ENCODE data around the gene CAP1.

CAP1 gene

GRCh38 chr1:40058097-40058452 is 17.5 kb downstream of the CAP1 start:
- Mint-ChIP-seq H3K27ac (peak overlapping the region; percentile 97), H3K4me1 (peaks cover 92% of the 10 kb centered on the region)

DNA sequence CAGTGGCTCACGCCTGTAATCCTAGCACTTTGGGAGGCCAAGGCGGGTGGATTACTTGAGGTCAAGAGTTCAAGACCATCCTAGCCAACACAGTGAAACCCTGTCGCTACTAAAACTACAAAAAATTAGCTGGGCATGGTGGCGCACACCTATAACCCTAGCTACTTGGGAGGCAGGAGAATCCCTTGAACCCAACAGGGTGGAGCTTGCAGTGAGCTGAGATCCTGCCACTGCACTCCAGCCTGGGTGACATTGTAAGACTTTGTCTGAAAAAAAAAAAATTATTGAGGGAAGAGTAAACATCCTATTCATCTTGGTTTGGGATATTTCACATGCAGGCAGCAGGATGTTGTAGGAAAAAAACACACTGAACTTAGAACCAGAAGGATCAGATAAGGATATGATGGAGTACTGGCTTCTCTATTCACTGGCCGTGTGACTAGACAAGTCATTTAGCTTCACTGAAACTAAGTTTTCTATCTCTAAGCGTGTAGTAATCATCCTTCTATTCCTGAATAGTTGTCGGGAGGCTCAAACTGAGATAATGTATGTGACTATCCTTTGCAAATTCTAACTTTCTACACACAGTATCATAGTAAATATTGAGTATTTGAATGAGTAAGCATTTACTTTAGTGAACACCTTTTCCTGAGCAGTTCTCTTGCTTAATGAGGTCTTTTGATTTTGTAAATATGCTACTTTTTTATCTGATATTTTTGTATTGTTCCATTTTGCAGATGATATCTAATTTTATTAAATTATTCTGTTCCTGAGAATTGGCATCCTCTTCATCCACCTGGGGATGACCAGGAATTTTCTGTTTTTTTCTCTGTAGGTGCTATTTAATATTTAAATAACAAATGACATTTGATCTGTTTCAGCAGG is 18.2 kb downstream of the CAP1 start:
- DNase-seq: no peak
- Mint-ChIP-seq H3K9me3 (no peaks in the 10 kb centered on the region), H3K27me3 (no peaks in the 10 kb centered on the region), H3K36me3 (peaks cover 72% of the 10 kb centered on the region), H3K27ac (peak overlapping the region; percentile 97), H3K4me3 (peak overlapping the region; percentile 60), H3K4me1 (peaks cover 92% of the 10 kb centered on the region)
- CTCF ChIA-PET: interaction anchor here (0.7 to 1.6 kb wide), 5 partner anchors 18 to 291 kb away, joined by 3 to 4 read pairs (median 3); no protein-coding TSS in a partner anchor

More at GRCh38 chr1:40058097-40058452, 17.5 kb downstream of the CAP1 start:
- Mint-ChIP-seq H3K4me3 (peak overlapping the region; percentile 60), H3K36me3 (peaks cover 69% of the 10 kb centered on the region), H3K27me3 (no peaks in the 10 kb centered on the region), H3K9me3 (no peaks in the 10 kb centered on the region)
- DNase-seq: no peak
- CTCF ChIA-PET: interaction anchor here (0.8 to 1.6 kb wide), 5 partner anchors 8 to 139 kb away, joined by 3 to 4 read pairs (median 3); no protein-coding TSS in a partner anchor

- no peaks in the 10 kb centered on the region for H3K27me3 Mint-ChIP-seq
- H3K4me1 Mint-ChIP-seq: peaks cover 93% of the 10 kb centered on the region
- H3K4me3 Mint-ChIP-seq: peak overlapping the region; percentile 60
- CTCF ChIA-PET: interaction anchor here (0.7 to 1.3 kb wide), 4 partner anchors 10 to 290 kb away, joined by 3 to 5 read pairs (median 4); partner anchors contain the start of gene CAP1
- peaks cover 74% of the 10 kb centered on the region for H3K36me3 Mint-ChIP-seq
- peak overlapping the region; percentile 97 for H3K27ac Mint-ChIP-seq
- H3K9me3 Mint-ChIP-seq: no peaks in the 10 kb centered on the region
- peak; percentile 42 for DNase-seq
Measured at GRCh38 chr1:40059338-40059959, 18.9 kb downstream of the CAP1 start.

- DNase-seq: peak; percentile 33
- CTCF ChIA-PET: interaction anchor here (1.1 to 1.5 kb wide), 4 partner anchors 11 to 141 kb away, joined by 3 to 5 read pairs (median 4); partner anchors contain the start of gene CAP1
- H3K36me3 Mint-ChIP-seq: peaks cover 75% of the 10 kb centered on the region
- H3K4me1 Mint-ChIP-seq: peaks cover 93% of the 10 kb centered on the region
- H3K27ac Mint-ChIP-seq: peak overlapping the region; percentile 97
- H3K27me3 Mint-ChIP-seq: no peaks in the 10 kb centered on the region
- H3K9me3 Mint-ChIP-seq: no peaks in the 10 kb centered on the region
- peak overlapping the region; percentile 59 for H3K4me3 Mint-ChIP-seq
Measured at GRCh38 chr1:40059960-40060750, 19.6 kb downstream of the CAP1 start.

DNA sequence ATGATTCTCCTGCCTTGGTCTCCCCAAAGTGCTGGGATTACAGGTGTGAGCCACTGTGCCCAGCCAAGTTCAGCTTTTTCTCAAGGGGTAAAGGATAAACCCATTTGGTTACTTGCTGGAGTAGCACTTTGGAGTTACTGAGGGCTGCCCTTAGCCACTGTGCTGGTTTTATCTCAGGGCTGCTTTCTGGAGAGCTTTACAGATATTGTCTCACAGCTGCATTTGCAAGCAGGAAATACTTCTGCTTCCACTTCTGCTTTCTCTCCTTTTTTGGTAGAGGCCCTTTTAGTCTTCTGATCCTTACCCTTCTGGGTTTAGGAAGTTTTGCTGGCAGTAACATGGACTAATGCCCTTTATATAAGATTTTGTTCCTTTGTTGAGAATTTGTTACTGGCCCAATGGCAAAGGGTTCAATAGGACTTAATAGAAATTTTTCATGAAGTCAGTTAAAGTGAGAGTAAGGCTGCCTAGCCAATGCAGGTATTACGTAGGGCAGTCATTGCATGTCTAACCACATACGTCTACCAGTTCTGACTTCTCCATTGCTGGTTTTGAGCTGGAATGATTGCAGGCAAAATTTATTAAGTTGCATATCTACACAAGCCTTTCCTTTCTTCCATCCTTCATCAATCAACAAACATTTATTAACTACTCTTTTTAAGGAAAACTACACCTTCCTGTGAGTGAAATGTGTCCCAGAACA is 24.4 kb downstream of the CAP1 start:
- no peak for DNase-seq
- peaks cover 69% of the 10 kb centered on the region for H3K4me1 Mint-ChIP-seq
- H3K27me3 Mint-ChIP-seq: no peaks in the 10 kb centered on the region
- CTCF ChIA-PET: no interaction called here
- H3K9me3 Mint-ChIP-seq: no peaks in the 10 kb centered on the region
- H3K36me3 Mint-ChIP-seq: peaks cover 77% of the 10 kb centered on the region
- H3K4me3 Mint-ChIP-seq: no peak overlapping the region
- peak overlapping the region; percentile 88 for H3K27ac Mint-ChIP-seq

DNA sequence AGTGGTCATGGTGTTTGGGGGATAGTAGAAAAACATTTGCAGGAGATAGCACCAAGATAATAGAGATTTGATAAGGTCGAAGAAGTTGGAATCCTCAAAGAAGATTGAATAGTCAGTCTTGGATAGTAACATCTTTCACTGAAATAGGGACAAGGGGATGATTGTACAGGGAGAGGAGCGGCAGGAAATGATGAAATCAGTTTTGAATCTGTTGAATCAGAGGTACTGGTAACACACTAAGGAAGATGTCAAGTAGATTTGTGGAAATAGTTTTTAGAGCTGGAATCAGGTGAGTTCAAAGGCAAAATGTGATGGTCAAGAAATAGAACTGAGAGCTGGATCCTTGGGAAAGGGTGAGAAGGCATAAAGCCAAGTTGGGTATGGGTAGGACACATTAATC is 26.5 kb downstream of the CAP1 start:
- H3K4me1 Mint-ChIP-seq: peaks cover 50% of the 10 kb centered on the region
- no peaks in the 10 kb centered on the region for H3K9me3 Mint-ChIP-seq
- no peak overlapping the region for H3K4me3 Mint-ChIP-seq
- H3K27me3 Mint-ChIP-seq: no peaks in the 10 kb centered on the region
- CTCF ChIA-PET: interaction anchor here (1.2 kb wide), 1 partner anchor 9 kb away, joined by 5 read pairs; no protein-coding TSS in a partner anchor
- H3K27ac Mint-ChIP-seq: peak overlapping the region; percentile 79
- no peak for DNase-seq
- H3K36me3 Mint-ChIP-seq: peaks cover 79% of the 10 kb centered on the region

DNA sequence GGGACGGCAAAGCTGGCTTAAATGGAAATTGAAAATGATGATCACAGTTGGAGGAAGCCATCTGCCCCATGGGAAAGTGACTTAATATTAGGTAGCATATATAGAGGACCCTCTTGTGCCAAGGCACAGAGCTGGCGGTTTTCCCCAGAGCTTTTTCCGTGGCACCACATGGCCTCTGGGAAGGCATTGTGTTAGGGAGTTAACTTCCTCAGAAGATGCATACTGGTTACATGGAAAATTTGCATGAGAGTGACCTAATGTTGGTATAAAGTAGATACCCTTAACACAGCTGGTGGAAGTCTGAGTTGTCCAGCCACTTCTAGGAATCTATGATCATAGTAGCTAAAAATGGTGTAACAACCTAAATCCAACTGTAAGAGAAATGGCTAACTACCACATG is 27.3 kb downstream of the CAP1 start:
- H3K27ac Mint-ChIP-seq: peak overlapping the region; percentile 67
- H3K4me1 Mint-ChIP-seq: peaks cover 45% of the 10 kb centered on the region
- H3K36me3 Mint-ChIP-seq: peaks cover 82% of the 10 kb centered on the region
- H3K27me3 Mint-ChIP-seq: no peaks in the 10 kb centered on the region
- no peak for DNase-seq
- CTCF ChIA-PET: no interaction called here
- H3K9me3 Mint-ChIP-seq: no peaks in the 10 kb centered on the region
- H3K4me3 Mint-ChIP-seq: no peak overlapping the region

DNA sequence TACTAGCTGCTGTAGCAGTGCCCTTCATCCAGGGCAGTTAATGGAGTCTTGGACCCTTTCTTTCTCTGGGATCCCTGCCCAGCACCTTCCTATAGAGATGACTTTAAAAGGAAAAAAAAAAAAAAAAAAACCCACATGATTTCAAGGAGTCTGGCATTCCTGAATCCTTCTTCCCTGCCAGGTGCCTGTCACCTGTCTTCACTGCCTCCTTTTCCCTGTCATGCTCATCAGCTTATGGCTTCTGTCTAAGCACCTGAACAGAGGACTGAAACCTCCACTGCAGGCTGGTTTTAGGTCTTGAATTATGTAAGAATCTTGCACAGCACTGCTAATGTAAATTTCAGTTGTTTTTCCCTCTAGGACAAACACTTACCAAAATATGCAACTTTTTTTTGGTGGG is 31.6 kb downstream of the CAP1 start:
- Mint-ChIP-seq H3K27me3 (no peaks in the 10 kb centered on the region), H3K4me1 (peaks cover 9% of the 10 kb centered on the region), H3K27ac (peak overlapping the region; percentile 80), H3K4me3 (no peak overlapping the region), H3K36me3 (peaks cover 66% of the 10 kb centered on the region), H3K9me3 (no peaks in the 10 kb centered on the region)
- CTCF ChIA-PET: no interaction called here
- no peak for DNase-seq

- Mint-ChIP-seq H3K4me3 (no peak overlapping the region), H3K27ac (peak overlapping the region; percentile 33), H3K27me3 (no peaks in the 10 kb centered on the region), H3K36me3 (peaks cover 63% of the 10 kb centered on the region), H3K9me3 (no peaks in the 10 kb centered on the region), H3K4me1 (peaks cover 3% of the 10 kb centered on the region)
- no peak for DNase-seq
- CTCF ChIA-PET: no interaction called here
Measured at GRCh38 chr1:40073062-40073461, 32.5 kb downstream of the CAP1 start.

DNA sequence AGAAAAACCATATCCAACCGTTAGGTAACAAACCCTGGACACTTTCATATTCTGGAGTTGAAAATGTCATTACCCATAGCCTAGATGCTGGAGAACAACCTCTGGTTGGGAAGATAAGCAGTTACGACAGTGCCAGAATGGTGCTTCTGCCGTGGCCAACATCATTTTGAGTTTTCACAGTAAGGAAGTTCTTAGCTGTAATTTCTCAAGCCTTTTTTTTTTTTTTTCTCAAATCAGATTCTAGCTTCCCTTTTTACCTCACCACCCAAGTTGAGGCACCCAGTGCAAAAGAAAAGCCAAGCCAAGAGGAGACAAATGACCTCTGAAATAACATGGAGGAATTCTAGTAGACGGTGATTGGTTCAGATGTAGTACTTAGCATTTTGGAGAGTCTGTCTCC is 34.7 kb downstream of the CAP1 start:
- Mint-ChIP-seq H3K9me3 (no peaks in the 10 kb centered on the region), H3K4me3 (no peak overlapping the region), H3K27me3 (no peaks in the 10 kb centered on the region), H3K36me3 (peaks cover 60% of the 10 kb centered on the region), H3K4me1 (peaks cover 3% of the 10 kb centered on the region), H3K27ac (peak overlapping the region; percentile 49)
- CTCF ChIA-PET: interaction anchor here (1.0 to 2.4 kb wide), 2 partner anchors 13 to 263 kb away, joined by 3 to 9 read pairs; no protein-coding TSS in a partner anchor
- no peak for DNase-seq

DNA sequence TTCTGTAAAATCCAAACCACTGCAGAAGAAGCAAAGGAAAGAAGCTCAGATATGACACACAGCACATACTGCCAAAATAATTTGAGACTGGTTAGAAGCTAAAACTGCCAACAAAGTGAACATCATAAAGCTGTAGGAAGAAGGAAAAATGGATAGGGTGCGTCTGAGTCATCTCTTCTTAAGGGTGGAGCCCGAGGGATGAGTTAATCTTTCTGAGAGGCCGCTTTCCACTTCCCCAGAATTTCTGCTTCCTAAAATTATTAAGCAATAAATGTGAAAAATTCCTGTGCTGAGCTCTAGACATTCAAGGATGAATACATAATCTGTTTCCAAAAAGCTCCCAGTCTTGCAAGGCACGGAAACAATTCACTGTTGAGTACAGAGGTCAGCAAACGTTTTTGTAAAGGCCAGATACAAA is 36.4 kb downstream of the CAP1 start:
- no peaks in the 10 kb centered on the region for H3K27me3 Mint-ChIP-seq
- no peak for DNase-seq
- peak overlapping the region; percentile 28 for H3K27ac Mint-ChIP-seq
- no peak overlapping the region for H3K4me3 Mint-ChIP-seq
- H3K4me1 Mint-ChIP-seq: peaks cover 3% of the 10 kb centered on the region
- CTCF ChIA-PET: interaction anchor here (0.7 to 12.8 kb wide), 6 partner anchors 10 to 262 kb away, joined by 4 to 99 read pairs (median 4); no protein-coding TSS in a partner anchor
- H3K36me3 Mint-ChIP-seq: peaks cover 46% of the 10 kb centered on the region
- H3K9me3 Mint-ChIP-seq: no peaks in the 10 kb centered on the region

GRCh38 chr1:40078512-40079333 is 38.2 kb downstream of the CAP1 start:
- Mint-ChIP-seq H3K9me3 (no peaks in the 10 kb centered on the region), H3K36me3 (peaks cover 34% of the 10 kb centered on the region), H3K27me3 (no peaks in the 10 kb centered on the region), H3K4me1 (no peaks in the 10 kb centered on the region), H3K4me3 (no peak overlapping the region), H3K27ac (no peak overlapping the region)
- CTCF ChIA-PET: interaction anchor here (0.7 to 12.8 kb wide), 11 partner anchors 8 to 260 kb away, joined by 3 to 99 read pairs (median 3); no protein-coding TSS in a partner anchor
- DNase-seq: peak; percentile 65

All from activated naive CD4-positive, alpha-beta T cell treated with anti-CD3 and anti-CD28 coated beads, Interleukin-2, amount 10 ng/mL, durations not matched to agents 7 days and 5 days (primary cell).